ENCODE results near the gene BCKDHA.

DNA sequence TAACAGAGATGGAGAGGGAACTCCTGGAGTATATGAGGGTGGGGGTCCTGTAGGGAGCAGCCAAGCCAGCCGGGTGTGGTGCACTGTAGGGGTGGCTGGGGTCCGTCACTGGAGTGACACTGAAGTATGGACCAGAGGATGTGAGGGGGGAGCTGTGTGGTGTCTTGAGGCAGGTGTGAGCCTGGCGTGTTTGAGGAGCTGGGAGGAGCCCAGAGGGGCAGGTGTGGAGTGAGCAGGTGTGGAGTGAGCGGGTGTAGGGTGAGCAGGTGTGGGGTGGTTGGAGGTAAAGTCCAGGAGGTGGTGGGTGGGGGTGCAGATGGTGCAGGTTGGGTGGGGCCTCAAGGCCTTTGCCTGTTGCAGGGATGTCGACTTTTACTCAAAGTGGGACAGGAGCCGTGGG lies 23.7 kb downstream of the BCKDHA start:
- TF ChIP-seq, protein P1, sequence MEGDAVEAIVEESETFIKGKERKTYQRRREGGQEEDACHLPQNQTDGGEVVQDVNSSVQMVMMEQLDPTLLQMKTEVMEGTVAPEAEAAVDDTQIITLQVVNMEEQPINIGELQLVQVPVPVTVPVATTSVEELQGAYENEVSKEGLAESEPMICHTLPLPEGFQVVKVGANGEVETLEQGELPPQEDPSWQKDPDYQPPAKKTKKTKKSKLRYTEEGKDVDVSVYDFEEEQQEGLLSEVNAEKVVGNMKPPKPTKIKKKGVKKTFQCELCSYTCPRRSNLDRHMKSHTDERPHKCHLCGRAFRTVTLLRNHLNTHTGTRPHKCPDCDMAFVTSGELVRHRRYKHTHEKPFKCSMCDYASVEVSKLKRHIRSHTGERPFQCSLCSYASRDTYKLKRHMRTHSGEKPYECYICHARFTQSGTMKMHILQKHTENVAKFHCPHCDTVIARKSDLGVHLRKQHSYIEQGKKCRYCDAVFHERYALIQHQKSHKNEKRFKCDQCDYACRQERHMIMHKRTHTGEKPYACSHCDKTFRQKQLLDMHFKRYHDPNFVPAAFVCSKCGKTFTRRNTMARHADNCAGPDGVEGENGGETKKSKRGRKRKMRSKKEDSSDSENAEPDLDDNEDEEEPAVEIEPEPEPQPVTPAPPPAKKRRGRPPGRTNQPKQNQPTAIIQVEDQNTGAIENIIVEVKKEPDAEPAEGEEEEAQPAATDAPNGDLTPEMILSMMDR (IDR thresholded peaks at IDR 0.05), result no peak
- TF ChIP-seq POLR2A (IDR thresholded peaks at IDR 0.05), result no peak
- TF ChIP-seq EP300 (IDR thresholded peaks at IDR 0.05), result no peak
